Measurements from ENCODE around the gene TMEM270.

DNA sequence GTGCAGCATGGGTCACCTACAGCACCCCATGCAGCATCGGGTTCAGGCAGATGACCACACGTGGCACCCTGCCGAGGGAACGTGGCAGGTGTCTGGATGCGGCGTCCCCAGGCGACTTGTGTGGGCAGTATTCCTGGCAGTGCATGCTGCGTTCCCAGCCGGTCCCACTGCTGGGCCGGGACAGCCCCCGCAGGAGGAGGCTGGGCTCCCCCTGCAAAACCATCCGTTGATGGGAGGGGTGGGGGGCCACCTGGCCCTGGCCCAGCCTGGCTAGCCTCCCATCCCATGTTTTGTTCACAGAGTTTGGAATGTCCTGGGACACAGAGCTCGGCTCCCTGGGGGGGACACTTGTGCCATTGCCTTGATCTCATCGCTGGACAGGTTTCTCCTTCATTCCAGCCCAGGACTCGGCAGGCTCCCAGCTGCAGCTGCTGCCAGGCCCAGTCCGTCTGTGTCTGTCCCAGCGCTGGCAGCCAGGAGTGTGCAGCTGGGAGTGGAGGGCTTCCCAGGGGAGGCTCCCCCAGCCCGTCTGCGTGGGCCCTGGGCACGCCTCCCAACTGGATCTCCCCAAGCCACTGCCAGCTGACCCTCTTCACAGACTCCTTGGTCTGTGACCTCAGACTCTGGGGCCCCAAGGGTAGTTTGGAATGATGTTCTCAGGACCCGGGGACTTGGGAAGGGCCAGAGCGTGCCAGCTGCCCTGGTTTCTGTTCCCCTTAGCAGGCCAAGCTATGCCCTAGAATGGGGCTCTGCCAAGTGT lies 32.6 kb downstream of the TMEM270 start:
- TF ChIP-seq CEBPB (IDR thresholded peaks at IDR 0.05; ENCODE audit: low read depth, low read length), result no peak
- TF ChIP-seq SRF (IDR thresholded peaks at IDR 0.05; ENCODE audit: low read depth, low read length), result no peak
- TF ChIP-seq RXRA (IDR thresholded peaks at IDR 0.05; ENCODE audit: insufficient read depth, low read depth, low read length), result no peak
- TF ChIP-seq EZH2 (IDR thresholded peaks at IDR 0.05; ENCODE audit: low read depth, low read length, severe bottlenecking), result no peak
- TF ChIP-seq POLR2AphosphoS5 (IDR thresholded peaks at IDR 0.05; ENCODE audit: low read depth, low read length), result no peak
- TF ChIP-seq, protein P1, sequence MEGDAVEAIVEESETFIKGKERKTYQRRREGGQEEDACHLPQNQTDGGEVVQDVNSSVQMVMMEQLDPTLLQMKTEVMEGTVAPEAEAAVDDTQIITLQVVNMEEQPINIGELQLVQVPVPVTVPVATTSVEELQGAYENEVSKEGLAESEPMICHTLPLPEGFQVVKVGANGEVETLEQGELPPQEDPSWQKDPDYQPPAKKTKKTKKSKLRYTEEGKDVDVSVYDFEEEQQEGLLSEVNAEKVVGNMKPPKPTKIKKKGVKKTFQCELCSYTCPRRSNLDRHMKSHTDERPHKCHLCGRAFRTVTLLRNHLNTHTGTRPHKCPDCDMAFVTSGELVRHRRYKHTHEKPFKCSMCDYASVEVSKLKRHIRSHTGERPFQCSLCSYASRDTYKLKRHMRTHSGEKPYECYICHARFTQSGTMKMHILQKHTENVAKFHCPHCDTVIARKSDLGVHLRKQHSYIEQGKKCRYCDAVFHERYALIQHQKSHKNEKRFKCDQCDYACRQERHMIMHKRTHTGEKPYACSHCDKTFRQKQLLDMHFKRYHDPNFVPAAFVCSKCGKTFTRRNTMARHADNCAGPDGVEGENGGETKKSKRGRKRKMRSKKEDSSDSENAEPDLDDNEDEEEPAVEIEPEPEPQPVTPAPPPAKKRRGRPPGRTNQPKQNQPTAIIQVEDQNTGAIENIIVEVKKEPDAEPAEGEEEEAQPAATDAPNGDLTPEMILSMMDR (IDR thresholded peaks at IDR 0.05; ENCODE audit: control extremely low read depth in 1 of 3, insufficient read depth in 1 of 3, low read depth in 1 of 3, low read length in 3 of 3), result no peak
- TF ChIP-seq, protein P2, sequence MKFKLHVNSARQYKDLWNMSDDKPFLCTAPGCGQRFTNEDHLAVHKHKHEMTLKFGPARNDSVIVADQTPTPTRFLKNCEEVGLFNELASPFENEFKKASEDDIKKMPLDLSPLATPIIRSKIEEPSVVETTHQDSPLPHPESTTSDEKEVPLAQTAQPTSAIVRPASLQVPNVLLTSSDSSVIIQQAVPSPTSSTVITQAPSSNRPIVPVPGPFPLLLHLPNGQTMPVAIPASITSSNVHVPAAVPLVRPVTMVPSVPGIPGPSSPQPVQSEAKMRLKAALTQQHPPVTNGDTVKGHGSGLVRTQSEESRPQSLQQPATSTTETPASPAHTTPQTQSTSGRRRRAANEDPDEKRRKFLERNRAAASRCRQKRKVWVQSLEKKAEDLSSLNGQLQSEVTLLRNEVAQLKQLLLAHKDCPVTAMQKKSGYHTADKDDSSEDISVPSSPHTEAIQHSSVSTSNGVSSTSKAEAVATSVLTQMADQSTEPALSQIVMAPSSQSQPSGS (IDR thresholded peaks at IDR 0.05; ENCODE audit: low read length), result no peak
- TF ChIP-seq RNF2 (IDR thresholded peaks at IDR 0.05; ENCODE audit: borderline replicate concordance, low read depth, low read length, missing control alignments, poor library complexity, severe bottlenecking), result no peak
- TF ChIP-seq RAD21 (IDR thresholded peaks at IDR 0.05 in 1 of 2, conservative IDR thresholded peaks at IDR 0.05 in 1 of 2; ENCODE audit: low read depth in 2 of 2, low read length in 2 of 2), result no peak
- TF ChIP-seq MAX (IDR thresholded peaks at IDR 0.05), result no peak
- no peak for TF ChIP-seq TAF1 (IDR thresholded peaks at IDR 0.05; ENCODE audit: low read depth, low read length)
